Measurements from ENCODE around the gene MUSTN1.

MUSTN1 gene

DNA sequence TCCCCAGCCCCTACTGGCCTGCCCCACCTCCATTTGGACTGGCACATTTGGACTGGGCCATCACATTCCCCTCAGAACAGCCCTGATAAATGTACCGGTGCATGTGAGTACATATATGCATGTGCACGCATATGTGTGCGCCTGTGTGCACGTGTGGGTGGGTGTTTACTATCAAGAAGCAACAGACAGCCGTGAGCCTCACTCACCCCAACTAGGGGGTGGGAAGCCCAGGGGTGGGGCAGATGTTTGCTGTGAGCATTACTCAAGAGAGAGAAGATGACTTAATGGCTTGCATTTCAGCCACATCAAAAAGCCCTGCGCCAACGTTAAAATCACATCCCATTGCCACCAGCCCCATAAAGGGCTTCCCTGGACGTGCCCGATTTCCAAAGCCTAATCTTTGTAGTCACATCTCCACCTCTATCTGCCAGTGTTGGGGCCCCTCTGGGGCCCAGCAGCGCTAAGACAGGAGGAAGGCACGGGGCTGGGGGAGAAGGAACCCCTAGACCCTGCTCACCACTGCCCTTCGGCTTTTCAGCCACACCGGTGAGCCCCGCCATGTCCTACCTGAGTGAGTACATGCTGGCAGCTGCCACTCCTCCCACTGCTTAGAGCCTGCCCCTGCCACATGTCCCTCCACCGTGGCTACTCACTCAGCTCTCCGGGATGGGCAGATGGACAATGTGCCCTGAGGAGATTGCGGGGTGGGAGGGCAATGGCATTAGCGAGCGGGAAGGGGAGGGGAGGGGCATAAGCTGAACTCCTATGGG, 29.4 kb downstream of the MUSTN1 start:
- DNase-seq: no peak

DNA sequence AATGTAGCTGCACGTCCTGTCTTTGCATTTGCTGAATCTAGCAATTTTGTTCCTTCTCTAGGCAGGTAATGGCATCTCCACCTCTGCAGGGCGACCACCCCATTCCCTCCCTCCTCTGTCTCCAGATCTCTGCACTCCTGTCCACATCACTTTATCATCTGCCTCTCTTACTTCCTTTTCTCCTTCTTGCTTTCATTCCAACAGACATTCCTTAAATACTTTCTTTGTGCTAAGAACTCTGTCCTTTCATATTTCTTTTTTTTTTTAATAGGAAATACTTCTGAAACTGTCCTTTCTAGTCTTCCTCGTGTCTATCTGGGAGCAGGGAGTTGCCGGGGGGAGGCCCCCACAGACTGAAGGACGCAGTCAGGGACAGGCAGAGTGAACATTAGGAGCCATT, 33.0 kb downstream of the MUSTN1 start:
- DNase-seq: no peak

DNA sequence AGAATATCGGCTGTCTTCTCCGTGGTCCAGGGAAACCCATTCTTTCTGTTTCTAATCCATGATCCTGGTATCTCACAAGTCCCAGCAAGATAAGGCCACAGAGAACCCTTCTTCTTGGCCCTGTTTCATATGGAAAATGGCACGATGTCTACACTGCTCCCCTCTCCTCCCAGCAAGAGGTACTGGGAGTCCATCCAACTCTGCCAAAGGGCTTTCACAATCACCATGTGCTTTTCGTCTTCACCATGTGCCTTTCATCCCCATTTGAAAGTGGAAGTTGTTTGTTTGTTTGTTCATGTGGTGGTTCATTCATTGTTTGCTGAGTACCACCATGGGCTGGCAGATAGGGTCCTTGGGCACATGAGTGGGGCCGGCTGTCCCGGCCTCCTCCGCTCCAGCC, 34.7 kb downstream of the MUSTN1 start:
- no peak for DNase-seq

DNA sequence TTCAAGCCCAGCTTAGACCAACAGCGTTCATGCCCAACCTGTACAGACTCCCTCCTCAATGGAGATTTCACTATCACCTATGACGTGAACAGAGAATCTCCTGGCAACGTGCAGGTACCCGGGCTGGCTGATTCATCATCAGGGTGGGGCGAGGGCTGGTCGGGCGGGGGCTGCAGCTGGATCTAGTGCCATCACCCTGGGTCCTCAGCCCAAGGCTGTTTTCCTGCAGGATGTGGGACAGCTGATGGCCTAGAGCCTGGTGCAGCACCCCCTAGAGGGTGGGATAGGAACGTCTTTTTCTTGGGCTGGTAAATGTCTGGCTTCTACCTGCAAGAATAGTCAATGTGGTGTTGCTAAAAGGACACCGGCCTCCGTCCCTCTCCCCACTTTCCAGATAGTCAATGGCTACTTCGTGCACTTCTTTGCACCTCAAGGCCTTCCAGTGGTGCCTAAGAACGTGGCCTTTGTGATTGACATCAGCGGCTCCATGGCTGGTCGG, 35.8 kb downstream of the MUSTN1 start:
- no peak for DNase-seq

DNA sequence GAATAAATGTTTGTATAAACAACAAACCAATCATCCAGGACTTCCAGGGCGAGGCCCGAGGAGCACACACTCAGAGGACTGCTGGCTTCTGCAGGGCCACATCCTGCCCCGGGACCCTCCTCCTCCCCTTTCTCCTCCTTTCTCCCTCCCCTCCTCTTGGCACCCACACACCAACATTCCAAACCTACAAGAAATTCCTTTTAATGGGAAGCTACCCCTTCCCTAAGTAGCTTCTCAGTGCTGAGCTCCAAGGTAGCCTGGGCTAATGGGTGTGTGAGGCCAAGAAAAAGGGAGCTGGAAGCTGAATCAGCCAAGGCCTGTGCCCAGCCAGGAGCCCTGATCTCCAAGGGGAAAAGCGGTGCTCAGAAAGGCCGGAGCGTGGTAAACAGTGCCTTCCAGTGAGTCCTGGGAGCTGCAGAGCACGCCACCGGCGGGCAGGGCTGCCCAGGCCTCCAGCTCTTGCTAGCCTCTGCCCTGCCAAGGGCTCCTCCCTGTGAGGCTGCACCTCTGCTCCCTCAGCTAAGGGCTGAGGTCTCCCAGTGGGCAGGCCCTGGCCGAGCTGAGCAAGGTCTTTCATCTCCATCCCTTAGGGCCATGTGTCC, 36.3 kb downstream of the MUSTN1 start:
- no peak for DNase-seq

DNA sequence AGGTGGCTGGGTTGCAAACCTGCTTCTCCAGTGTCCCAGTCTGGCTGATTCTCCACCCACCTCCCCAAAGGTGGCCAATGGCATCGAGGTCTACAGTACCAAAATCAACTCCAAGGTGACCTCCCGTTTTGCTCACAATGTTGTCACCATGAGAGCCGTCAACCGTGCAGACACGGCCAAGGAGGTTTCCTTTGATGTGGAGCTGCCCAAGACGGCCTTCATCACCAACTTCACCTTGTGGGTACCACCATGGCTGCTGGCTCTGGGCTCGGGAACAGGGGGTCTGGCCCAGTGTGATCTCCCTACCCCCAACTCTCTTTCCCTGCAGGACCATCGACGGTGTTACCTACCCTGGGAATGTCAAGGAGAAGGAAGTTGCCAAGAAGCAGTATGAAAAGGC, 38.4 kb downstream of the MUSTN1 start:
- no peak for DNase-seq

DNA sequence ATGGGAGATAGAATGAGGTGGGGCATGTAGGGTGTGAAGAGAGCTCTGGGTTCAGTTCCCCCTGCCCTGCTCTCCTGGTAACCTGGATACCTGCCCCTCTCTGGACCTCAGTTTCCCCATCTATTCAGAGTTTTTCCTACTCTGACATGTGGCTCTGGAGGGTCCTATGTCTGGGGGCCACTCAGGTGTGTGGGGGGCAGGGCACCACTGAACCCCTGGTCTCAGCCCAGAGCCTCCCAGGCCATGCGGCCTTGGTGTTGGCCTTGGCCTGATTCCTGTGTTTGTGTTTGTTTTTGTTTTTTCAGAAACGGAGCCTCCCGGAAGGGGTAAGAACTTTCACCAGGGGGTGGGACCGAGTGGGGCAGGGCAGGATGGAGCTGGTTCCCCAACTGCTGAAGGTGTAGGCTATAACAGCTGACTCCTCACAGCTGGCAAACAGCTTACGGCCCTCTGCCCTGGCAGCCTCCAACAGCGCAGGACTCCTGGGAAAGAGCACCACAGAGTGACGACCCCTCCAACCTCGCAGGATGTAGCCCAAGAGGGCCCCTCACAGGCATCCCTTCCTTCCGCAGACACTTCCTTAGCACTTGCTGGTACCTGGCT, 39.4 kb downstream of the MUSTN1 start:
- DNase-seq: no peak

DNA sequence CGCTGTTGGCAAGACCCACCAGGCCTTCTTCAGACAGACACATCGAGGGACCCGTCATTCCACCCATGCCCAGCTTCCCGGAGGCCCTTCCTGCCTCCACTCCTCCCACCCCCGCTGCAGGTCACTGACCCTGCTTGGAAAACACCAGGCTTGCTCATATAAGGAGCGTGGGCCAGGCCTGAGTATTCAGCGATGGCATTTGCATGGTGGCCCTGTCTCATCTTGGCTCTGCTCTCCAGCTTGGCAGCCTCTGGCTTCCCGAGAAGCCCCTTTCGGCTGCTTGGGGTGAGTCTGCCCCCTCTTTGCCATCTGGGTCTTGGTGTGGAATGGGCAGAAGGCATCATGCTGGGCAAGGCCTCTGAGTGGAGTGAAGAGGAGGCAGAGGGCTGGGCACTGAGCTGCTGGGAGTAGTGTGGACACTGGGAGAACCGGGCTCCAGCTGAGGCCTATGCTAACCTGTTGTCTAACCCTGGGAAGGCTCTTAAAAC, 40.2 kb downstream of the MUSTN1 start, which contains the start of gene ITIH3:
TSS of gene ITIH3 (plus strand) at position 185 of the 488 bp plus-strand sequence. CDS start at position 193, 8 bp downstream.
- DNase-seq: no peak

DNA sequence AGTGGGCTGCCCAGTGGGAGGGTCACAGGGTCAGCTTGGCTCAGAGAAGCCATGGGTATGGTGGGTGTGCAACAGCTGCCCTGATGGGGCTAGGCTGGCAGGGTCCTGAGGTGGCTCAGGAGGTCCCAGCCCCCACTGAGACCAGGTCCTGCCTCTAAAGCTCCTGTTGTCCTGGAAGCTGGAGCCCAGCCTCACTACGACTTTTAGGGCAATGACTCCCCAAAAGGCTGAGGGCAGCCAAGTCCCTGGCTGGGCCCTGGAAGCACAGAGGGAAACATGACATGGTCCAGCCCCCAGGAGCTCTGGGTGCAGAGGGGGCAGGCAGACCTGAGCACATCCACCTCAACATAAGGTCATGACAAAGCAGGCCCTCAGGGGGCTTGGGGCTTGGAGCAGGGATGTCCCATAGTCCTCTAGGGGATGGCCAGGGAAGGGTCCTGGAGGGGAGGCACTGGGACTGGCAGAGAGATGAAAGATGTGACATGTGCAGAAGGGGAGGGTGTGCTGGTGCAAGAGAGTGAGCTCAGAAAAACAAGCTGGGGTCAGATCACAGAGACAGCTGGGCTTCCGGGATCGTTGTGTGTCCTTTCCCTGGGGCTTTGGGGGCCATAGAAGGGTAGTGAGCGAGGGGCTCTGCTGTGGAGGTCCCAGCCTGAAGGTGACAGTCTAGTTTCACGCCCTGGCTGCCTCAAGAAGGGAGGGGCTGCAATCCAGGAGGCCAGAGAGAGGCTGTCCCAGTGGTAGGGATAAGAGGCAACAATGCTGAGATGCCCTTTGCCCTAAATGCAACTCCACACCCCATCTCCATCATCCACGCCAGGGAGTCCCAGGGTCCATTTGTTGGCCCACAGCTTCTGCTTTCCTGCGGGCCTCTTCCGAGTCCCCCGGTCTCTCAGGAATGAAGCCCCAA, 40.9 kb downstream of the MUSTN1 start:
- DNase-seq: no peak

DNA sequence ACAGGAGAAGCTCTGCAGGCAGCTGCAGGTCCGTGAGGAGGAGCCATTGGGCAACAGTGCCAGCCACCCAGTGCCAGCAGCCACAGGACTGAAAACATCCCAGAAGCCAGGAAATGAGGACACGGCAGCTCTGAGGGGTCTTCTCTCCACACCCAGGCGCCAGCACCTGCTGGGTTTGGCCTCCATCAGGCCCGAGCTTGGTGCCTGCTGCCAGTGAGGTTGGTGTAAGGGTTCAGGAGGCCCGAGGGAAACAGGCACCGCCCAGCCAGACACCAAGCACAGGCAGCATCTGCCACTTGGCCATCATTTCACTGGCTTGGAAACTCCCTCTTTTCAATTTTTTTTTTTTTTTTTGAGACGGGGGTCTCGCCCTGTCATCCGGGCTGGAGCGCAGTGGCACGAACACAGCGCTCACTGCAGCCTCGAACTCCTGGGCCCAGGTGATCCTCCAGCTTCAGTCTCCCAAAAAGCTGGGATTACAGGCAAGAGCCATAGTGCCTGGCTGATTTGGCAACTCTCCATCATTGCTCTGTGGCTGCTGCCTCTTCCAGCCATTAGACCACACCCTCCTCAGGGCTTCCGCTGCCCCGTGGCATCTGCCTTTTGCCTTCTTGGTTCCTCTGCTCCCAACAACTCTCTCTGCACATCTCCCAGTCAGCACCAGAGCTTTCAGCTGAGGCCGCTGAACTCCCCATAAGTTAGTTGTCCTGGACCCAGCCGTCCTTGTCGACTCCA, 41.7 kb downstream of the MUSTN1 start:
- DNase-seq: no peak

DNA sequence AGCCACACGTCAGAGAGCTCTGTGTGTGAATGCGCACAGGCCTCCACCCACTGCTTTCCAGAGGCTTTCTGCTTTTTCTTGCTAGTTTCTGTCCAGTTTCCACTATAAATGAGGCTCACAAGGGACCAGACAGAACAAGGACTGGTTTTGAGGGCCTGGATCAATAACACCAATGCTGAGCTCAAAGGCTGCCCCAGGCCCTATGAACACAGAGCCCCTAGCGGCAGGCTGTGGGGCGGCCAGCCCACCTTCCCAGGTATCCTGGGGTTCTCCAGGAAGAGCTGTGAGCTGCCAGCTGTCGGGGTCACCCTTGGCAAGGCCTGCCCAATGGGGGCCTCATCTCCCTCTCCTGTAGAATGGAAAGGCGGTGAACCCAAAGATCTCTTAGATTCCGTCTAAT, 42.4 kb downstream of the MUSTN1 start:
- DNase-seq: no peak

DNA sequence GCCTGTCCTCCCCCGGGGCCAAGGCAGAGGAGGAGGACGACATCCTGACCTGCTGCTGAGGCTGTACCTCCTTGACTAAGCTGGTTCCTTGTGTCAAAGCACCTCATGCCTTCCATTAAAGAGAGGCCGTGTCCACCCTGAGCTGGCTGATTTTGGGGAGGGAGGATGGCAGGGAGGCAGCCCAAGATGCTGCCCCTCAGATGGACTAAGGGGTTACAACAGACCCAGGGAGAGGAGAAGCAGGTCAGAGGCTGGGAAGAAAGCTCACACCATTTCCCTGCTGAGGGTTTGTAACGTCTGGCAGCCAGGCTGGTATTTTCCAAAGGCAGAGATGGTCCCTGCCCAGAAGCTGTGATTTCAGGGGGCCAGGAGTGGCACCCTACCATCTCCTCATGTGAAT, 42.9 kb downstream of the MUSTN1 start:
- no peak for DNase-seq

DNA sequence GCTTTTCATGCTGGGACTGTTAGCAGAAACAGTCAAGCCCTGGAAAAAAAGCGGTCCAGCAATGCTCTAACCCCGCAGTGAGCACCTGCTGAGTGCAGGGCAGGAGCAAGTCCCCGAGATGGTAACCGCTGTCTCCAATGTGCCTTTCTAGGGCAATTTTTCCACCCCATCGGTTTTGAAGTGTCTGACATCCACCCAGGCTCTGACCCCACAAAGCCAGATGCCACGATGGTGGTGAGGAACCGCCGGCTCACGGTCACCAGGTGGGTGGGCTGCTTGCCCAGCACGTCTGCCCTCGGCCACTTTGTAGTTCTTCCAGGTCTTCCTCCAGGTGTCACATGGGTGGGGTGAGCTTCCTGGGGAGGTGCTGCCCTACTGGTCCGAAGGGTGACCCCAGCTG, 43.5 kb downstream of the MUSTN1 start:
- DNase-seq: no peak

DNA sequence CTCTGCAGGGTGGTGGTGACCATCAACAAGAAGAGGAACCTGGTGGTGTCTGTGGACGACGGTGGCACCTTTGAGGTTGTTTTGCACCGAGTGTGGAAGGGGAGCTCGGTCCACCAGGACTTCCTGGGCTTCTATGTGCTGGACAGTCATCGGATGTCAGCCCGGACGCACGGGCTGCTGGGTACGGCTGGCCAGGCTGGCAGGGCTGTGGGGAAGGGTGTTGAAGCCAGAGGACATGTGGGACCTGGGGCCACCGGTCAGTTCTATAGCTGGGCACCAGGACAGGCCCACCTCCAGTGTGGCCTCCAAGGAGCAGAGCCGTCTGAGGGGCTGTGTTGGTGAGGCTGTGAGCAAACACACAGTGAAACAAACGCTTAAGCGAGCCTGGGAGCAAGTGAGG, 44.1 kb downstream of the MUSTN1 start:
- no peak for DNase-seq

DNA sequence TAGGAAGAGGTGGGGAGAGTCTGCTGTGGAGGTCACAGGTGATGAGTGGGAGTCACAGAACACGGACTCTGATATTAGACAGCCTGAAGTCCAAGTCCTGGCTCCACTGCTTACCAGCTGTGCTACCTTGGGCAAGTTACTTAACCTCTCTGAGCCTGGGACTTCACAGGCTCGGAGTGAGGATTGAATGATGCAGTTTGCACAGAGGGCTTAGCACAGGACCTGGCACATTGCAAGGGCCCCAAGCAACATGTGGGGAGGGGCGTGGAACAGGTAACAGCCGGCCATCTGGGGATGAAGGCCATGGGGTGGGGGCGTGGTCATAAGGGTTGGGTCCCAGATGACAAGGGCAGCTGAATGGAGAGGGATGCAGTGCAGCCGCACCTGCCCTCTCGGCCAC, 44.5 kb downstream of the MUSTN1 start:
- DNase-seq: no peak

DNA sequence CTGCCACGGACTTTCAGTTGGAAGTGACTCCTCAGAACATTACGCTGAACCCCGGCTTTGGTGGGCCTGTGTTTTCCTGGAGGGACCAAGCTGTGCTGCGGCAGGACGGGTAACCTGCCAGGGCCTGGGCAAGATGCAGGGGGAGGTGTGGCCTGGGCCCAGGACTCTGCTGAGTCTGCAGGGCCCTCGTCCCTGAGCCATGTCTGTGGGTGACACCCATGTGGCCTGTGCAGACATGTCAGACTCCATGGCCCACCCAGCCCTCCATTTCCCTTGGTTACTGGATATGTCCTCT, 45.1 kb downstream of the MUSTN1 start:
- DNase-seq: no peak

DNA sequence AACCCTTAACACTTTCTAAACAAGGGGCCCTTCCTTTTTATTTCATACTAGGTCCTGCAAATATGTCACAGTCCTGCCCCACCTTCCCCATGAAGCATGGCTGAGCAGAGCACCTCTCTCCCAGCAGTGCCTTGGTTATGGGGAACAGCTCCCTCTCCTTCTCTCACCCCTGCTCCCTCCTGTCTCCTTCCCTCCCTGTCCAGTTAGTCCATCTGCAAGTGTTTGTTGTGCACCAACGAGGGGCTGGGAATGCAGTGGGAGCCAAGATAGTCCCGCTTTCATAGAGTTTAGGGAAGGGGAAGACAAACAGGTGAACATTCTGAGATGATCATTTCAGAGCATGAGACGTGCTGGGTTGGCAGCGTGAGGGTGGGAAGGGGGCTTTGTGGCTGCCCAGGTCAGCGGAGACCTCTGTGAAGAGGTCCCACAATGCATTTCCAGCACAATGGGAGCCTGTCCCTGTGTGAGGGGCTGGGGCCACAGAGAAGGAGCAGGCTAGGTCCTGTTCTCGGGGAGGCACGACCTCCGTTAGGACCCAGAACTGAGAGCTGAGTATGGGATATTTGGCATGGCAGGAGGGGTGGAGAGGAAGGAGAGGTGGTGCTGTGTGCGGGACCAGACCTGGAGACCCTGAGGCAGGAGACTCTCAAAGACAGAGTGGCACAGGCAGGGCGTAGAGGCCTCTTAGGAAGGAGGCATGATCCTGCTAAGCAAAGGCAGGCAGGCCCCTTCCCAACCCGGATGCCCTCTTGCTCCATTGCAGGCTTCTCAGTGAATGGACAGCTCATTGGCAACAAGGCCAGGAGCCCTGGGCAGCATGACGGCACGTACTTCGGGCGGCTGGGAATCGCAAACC, 45.7 kb downstream of the MUSTN1 start:
- no peak for DNase-seq

DNA sequence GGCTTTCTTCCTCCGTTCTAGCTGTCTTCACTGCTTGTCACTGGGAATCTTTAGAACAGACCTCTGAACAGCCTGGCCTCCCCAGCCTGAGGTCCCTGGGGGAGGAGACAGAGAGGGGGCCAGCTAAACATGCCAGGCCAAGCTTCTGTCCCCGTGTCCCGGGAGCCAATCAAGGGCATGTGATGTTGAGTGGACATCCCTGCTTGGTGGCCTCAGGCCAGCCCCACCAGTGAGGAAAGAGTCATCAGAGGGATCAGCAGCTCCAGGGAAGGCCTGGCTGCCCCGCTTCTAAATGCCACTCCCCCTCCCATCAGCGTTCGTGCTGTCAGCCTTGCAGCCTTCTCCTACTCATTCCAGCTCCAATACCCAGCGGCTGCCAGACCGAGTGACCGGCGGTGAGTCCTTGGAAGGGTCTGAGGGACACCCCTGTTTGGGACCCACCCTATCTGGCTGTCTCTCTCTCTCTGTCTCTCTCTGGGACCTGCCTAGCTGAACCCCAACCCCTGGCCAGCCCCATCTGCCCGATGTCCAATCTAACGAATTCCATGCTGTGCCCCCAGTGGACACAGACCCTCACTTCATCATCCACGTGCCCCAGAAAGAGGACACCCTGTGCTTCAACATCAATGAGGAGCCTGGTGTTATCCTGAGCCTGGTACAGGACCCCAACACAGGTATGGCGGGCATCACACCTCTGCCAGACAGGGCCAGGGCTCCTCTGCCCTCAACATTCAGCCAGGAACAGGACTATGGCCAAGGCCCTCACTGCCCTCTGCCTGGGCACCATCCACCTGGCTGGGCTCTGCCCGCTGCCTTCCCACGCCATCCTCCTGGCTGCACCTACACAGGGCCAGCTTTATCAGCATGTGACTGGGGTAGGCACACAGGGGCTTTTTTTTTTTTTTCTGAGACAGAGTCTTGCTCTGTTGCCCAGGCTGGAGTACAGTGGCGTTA, 46.9 kb downstream of the MUSTN1 start:
- no peak for DNase-seq

DNA sequence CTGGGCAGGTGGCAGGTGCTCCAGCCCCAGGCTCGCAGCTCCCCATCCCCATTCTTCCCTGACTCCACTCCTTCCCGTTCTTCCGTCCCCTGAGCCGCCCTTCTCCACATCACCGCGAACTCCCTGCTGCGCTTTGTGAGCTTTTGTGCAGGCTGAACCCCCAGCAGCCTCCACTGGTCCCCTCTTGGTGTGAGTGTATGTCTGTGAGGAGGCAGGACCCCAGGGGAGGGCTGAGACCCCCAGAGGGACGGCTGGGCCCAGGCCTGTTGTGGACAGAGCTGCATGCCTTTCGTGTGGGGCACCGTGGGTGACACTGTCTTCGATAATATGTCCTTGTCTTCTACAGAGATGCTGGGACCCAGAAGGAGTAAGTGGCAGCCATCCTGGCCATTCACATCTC, 47.6 kb downstream of the MUSTN1 start:
- no peak for DNase-seq

Measured in hypothalamus (tissue), 51 donors.